ENCODE data around the gene WDR77.

DNA sequence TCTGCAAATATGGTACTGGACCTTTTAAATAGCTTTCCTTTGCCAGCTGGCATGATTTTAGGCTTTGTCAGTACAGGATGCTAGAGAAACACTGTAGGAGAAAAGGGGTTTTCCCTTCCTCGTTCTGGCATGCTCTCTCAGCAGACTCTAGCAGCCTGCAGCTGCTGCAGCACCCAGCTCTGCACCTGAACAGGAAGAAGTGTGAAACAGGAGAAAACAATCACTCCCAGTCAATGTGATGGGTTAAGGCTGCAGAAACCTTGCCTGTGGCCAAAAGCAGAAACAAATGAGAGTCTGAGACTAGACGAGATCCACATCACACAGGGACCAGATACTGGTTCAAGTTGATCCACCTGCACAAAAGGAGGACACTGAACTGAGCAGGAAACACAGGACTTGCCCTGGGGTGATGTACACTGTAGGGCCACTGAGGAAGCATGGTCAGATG lies 42.7 kb downstream of the WDR77 start:
- TF ChIP-seq POLR2A (IDR thresholded peaks at IDR 0.05): no peak
- TF ChIP-seq, protein P1, sequence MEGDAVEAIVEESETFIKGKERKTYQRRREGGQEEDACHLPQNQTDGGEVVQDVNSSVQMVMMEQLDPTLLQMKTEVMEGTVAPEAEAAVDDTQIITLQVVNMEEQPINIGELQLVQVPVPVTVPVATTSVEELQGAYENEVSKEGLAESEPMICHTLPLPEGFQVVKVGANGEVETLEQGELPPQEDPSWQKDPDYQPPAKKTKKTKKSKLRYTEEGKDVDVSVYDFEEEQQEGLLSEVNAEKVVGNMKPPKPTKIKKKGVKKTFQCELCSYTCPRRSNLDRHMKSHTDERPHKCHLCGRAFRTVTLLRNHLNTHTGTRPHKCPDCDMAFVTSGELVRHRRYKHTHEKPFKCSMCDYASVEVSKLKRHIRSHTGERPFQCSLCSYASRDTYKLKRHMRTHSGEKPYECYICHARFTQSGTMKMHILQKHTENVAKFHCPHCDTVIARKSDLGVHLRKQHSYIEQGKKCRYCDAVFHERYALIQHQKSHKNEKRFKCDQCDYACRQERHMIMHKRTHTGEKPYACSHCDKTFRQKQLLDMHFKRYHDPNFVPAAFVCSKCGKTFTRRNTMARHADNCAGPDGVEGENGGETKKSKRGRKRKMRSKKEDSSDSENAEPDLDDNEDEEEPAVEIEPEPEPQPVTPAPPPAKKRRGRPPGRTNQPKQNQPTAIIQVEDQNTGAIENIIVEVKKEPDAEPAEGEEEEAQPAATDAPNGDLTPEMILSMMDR (IDR thresholded peaks at IDR 0.05): no peak
- TF ChIP-seq POLR2AphosphoS5 (IDR thresholded peaks at IDR 0.05): peak in 1 of 4 donors; percentile 24

Measured in sigmoid colon (tissue), 4 donors.